ENCODE measurements around the gene ACAD9.

ACAD9 gene

DNA sequence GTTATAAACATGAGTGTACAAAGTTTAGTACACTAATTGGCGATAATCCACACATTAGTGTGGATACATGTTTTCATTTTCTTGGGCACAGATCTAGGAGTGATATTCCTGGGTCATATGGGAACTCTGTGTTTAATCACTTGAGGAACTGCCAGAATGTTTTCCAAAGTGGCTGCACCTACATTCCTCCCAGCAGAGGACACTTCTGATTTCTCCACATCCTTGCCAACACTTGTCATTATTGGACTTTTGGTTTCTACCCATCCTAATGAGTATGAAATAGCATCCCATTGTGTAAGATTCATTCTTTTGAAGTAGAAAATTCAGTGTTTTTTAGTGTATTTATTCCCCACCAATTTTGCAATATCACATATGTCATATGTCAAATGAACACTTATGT is 60.8 kb downstream of the ACAD9 start:
- H3K4me3 ChIP-seq (ENCODE audit: low read depth, low read length), result no peak overlapping the region
- DNase-seq (ENCODE audit: low read depth), result no peak
- TF ChIP-seq, protein P1, sequence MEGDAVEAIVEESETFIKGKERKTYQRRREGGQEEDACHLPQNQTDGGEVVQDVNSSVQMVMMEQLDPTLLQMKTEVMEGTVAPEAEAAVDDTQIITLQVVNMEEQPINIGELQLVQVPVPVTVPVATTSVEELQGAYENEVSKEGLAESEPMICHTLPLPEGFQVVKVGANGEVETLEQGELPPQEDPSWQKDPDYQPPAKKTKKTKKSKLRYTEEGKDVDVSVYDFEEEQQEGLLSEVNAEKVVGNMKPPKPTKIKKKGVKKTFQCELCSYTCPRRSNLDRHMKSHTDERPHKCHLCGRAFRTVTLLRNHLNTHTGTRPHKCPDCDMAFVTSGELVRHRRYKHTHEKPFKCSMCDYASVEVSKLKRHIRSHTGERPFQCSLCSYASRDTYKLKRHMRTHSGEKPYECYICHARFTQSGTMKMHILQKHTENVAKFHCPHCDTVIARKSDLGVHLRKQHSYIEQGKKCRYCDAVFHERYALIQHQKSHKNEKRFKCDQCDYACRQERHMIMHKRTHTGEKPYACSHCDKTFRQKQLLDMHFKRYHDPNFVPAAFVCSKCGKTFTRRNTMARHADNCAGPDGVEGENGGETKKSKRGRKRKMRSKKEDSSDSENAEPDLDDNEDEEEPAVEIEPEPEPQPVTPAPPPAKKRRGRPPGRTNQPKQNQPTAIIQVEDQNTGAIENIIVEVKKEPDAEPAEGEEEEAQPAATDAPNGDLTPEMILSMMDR (IDR thresholded peaks at IDR 0.05; ENCODE audit: low read depth, low read length, missing control alignments), result no peak

DNA sequence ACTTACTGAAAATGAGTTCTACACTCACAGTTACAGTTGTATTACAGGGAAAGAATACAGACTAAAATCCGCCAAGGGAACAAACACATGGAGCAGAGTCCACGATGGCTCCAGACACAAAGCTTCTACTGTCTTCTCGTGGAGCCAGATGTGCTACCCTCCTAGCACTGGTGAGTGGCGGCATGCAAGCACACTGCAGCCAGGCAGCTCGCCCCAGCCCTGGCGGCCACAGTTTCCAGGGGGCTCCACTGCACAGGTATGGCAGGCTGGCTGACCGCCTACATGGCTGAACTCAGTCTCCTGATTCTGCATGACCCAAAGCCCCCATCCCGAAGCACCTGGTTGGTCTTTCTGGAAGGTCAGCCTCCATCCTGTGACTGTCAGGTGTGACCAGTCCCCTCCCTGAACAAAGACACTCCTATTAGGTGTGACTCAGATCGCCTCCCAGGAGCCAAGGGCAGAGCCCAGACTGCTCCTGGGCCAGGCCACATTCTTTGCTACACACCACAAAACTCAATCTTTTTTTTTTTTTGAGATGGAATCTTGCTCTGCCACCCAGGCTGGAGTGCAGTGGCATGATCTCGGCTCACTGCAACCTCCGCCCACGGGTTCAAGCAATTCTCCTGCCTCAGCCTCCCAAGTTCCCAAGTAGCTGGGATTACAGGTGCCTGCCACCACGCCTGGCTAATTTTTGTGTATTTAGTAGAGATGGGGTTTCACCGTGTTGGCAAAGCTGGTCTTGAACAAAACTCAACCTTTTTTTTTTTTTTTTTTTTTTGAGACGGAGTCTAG is 62.9 kb downstream of the ACAD9 start:
- no peak overlapping the region for H3K4me3 ChIP-seq (ENCODE audit: low read depth, low read length)
- TF ChIP-seq, protein P1 (IDR thresholded peaks at IDR 0.05; ENCODE audit: low read depth, low read length, missing control alignments), result no peak
- DNase-seq (ENCODE audit: low read depth), result no peak

DNA sequence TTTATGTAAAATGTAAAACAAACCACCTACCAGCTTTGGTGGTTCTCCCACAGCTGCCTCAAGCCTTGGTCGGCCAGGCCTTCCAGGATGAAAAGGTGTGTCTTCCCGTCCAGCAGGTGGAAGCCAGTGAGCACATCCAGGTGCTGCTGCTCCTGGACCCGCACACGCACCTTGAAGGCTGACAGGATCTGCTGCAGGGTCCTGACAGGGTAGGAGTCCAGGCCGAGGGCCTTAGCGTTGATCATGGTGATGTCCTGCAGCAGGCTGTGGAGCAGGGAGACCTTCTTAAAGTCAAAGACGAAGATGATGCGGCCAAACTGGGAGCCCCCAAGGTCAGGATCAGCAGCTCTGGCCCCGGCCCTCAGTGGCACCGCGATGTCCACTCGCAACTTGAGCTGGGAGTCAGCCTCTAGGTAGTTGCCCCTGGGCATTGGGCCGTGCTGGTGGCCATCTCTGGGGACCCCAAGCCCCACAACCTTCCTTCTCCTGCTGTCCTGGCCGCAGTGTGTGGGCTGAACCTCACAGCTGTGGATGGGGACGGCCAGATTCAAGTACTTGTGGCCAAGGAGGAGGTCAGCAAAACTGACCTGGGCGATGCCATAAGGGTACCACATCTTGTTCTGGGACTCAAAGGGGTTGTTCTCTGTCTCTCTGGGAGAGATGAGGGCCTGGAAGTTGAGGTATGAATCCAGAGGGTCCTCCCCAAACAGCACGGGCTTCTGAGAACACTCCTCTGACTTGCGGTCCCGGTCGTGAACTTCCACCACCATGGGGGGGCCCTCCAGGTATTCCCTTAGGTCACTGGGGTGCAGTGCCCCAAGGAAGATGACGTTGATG is 65.8 kb downstream of the ACAD9 start:
- no peak overlapping the region for H3K4me3 ChIP-seq (ENCODE audit: low read depth, low read length)
- TF ChIP-seq, protein P1 (IDR thresholded peaks at IDR 0.05; ENCODE audit: low read depth, low read length, missing control alignments), result no peak
- no peak for DNase-seq (ENCODE audit: low read depth)

DNA sequence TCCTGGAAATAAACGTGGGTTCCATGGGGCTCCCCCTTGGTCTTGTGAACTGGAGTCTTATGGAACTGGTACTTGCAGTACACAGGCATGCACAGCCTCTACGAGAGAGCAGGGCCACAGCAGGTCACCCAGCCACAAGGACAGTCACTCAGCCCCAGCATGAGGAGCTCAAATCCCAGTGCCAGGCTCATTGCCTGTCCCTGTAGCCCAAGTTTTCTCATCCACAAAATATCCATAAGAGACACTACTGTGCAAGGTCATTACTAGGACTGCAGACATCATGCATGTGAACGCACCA is 66.4 kb downstream of the ACAD9 start:
- TF ChIP-seq, protein P1 (IDR thresholded peaks at IDR 0.05; ENCODE audit: low read depth, low read length, missing control alignments), result no peak
- H3K4me3 ChIP-seq (ENCODE audit: low read depth, low read length), result no peak overlapping the region
- DNase-seq (ENCODE audit: low read depth), result no peak

DNA sequence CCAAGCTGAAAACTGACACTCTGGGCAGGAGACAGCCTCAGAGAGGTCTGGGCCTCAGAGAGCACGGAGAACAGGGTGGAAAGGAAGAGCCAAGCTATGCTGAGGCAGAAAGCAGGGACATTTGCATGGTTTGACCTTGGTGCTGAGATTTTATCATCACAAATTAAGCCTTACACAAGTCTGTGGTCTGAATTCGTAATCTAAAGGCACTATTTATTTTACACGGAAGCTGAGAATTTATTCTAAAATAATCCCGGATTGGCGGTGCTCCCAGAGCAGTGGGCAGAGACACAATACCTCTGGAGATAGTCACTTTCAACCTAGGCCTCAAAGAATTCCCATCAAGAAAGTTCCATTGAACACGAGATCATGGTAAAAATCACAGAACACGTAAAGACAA is 67.0 kb downstream of the ACAD9 start:
- TF ChIP-seq, protein P1 (IDR thresholded peaks at IDR 0.05; ENCODE audit: low read depth, low read length, missing control alignments), result no peak
- DNase-seq (ENCODE audit: low read depth), result no peak

DNA sequence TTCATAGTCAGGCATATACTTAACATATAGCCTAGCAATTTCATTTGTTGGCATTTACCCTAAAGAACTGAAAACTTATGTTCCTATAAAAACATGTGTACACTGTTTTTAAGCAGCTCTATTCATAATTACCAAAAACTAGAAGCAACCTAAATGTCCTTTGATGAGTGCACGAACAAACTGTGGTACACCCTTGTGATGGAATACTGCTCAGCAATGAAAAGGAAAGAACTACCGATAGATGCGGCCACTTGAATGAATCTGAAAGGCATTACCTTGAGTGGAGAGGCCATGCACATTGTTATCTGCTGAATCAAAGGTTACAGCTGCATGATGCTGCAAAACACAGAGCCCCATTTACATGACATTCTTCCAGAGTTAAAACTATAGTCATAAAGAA is 69.7 kb downstream of the ACAD9 start:
- TF ChIP-seq, protein P1 (IDR thresholded peaks at IDR 0.05; ENCODE audit: low read depth, low read length, missing control alignments), result no peak
- no peak overlapping the region for H3K4me3 ChIP-seq (ENCODE audit: low read depth, low read length)

More for the DNA sequence above, 67.0 kb downstream of the ACAD9 start:
- H3K4me3 ChIP-seq (ENCODE audit: low read depth, low read length), result no peak overlapping the region

More for the DNA sequence above, 69.7 kb downstream of the ACAD9 start:
- no peak for DNase-seq (ENCODE audit: low read depth)

Data from GM12864 (cell line).